ENCODE measurements around the gene VEGFC. TPM values are rescaled to one million over a fixed set of nuclear protein-coding genes. Genes with fewer than 3 reads are reported as not detected.

VEGFC gene
- total and polyA plus RNA-seq, 9 donors, result 3.2 to 19.5 (median 5.4) TPM

- no peak overlapping the region for H3K4me3 ChIP-seq
- no peaks in the 10 kb centered on the region for H3K9me3 ChIP-seq
- WGBS, 3 donors, result 93 to 98% (median 97%) methylated on average over 3 of the region's 3 CpGs
- no peak for DNase-seq
- H3K36me3 ChIP-seq, result no peaks in the 10 kb centered on the region
- intact Hi-C loops (cut with DNase I), result no loop called here
- H3K27ac ChIP-seq, result no peak overlapping the region
- TF ChIP-seq EP300 (IDR thresholded peaks at IDR 0.05) (no peak), POLR2A (IDR thresholded peaks at IDR 0.05) (no peak), CTCF (IDR thresholded peaks at IDR 0.05) (no peak)
- no peaks in the 10 kb centered on the region for H3K27me3 ChIP-seq
- no peaks in the 10 kb centered on the region for H3K4me1 ChIP-seq (ENCODE audit: insufficient read depth)
Measured at GRCh38 chr4:176721459-176721858, 71.3 kb downstream of the VEGFC start.

GRCh38 chr4:176718881-176719280, 73.8 kb downstream of the VEGFC start:
- Histone ChIP-seq H3K27me3 (no peaks in the 10 kb centered on the region), H3K27ac (no peak overlapping the region), H3K36me3 (no peaks in the 10 kb centered on the region), H3K9me3 (no peaks in the 10 kb centered on the region), H3K4me1 (ENCODE audit: insufficient read depth) (no peaks in the 10 kb centered on the region), H3K4me3 (no peak overlapping the region)
- WGBS, 3 donors, result 49 to 62% (median 52%) methylated on average over 1 of the region's 1 CpG
- intact Hi-C loops (cut with DNase I), result no loop called here
- DNase-seq, result no peak
- TF ChIP-seq CTCF (IDR thresholded peaks at IDR 0.05) (no peak), EP300 (IDR thresholded peaks at IDR 0.05) (no peak), POLR2A (IDR thresholded peaks at IDR 0.05) (no peak)

DNA sequence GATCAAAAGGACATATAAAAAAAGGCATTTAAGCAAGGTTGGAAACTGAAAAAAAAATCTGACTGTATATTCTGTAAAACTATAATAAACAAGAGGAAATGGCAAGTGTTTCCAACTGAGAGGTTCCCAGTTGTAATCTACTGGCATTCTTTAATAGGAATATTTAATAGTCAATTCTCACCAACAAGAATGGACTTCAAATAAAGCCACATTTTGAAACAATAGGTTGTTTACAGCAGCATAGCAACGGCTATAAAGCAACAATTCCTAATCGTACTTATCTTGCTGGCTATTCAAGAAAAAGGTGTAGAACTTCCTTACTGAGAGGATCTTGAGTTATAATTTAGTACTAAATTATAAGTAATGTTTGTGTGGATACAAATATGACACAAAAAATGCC, 75.5 kb downstream of the VEGFC start:
- Histone ChIP-seq H3K36me3 (no peaks in the 10 kb centered on the region), H3K27me3 (no peaks in the 10 kb centered on the region), H3K4me3 (no peak overlapping the region), H3K4me1 (ENCODE audit: insufficient read depth) (no peaks in the 10 kb centered on the region), H3K9me3 (no peaks in the 10 kb centered on the region), H3K27ac (no peak overlapping the region)
- intact Hi-C loops (cut with DNase I), result no loop called here
- 80 to 89% (median 86%) methylated on average over 2 of the region's 2 CpGs for WGBS, 3 donors
- no peak for DNase-seq
- TF ChIP-seq CTCF (IDR thresholded peaks at IDR 0.05) (no peak), EP300 (IDR thresholded peaks at IDR 0.05) (no peak), POLR2A (IDR thresholded peaks at IDR 0.05) (no peak)

DNA sequence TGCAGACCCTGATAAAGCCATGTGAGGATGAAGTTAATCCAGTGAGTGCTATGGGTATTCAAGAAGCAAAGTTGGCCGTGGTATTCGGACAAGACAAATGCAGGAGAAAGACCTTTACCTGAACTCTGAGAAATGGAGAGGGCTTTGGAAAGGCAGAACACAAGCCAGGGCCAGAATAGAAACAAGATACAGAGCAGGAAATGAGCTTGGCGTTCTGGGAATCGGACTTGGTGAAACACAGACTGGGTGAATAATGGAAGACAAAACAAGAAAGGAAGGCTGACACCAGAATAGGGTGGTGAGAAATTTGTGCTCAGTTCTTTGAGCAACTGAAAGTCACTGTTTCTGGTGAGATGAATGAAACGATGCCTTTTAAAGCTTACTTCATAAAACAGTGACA, 83.3 kb downstream of the VEGFC start:
- intact Hi-C loops (cut with DNase I), result no loop called here
- DNase-seq, result no peak
- TF ChIP-seq CTCF (IDR thresholded peaks at IDR 0.05), result no peak
- no peak for TF ChIP-seq POLR2A (IDR thresholded peaks at IDR 0.05)
- TF ChIP-seq EP300 (IDR thresholded peaks at IDR 0.05), result no peak
- H3K4me3 ChIP-seq, result no peak overlapping the region
- no peaks in the 10 kb centered on the region for H3K9me3 ChIP-seq
- no peaks in the 10 kb centered on the region for H3K4me1 ChIP-seq (ENCODE audit: insufficient read depth)
- WGBS, 3 donors, result 73 to 88% (median 84%) methylated on average over 5 of the region's 5 CpGs
- H3K27me3 ChIP-seq, result no peaks in the 10 kb centered on the region
- no peak overlapping the region for H3K27ac ChIP-seq
- no peaks in the 10 kb centered on the region for H3K36me3 ChIP-seq

All from ovary (tissue), 9 donors.